Hepatocyte (in vitro differentiated cells): ENCODE data around the gene HDHD3. TPM values are rescaled to one million over a fixed set of nuclear protein-coding genes. Genes with fewer than 3 reads are reported as not detected.

Experiments
- DNase-seq: peaks from one replicate; pipeline ENCODE4 v3.0.0-alpha.2; 2016; ENCODE audit warnings: low spot score
- H2AFZ ChIP-seq: fragments of 200-600 bp; sonication (generic); 2 replicates; pipeline ENCODE4 v1.6.0; 2016; ENCODE audit warnings: antibody characterized with exemption, mild to moderate bottlenecking
- H3K27ac ChIP-seq: fragments of 200-600 bp; sonication (generic); 2 replicates; pipeline ENCODE4 v1.5.1; 2016; ENCODE audit warnings: mild to moderate bottlenecking
- H3K27me3 ChIP-seq: fragments of 200-600 bp; sonication (generic); 2 replicates; pipeline ENCODE4 v1.6.1; 2016
- H3K36me3 ChIP-seq: fragments of 200-600 bp; sonication (generic); replicated peaks from 2 replicates; pipeline ENCODE4 v1.5.1; 2016; ENCODE audit warnings: low read depth; ENCODE audit not compliant: insufficient read depth
- H3K4me1 ChIP-seq: fragments of 200-600 bp; sonication (generic); 2 replicates; pipeline ENCODE4 v1.5.1; 2016; ENCODE audit warnings: mild to moderate bottlenecking, moderate library complexity; ENCODE audit not compliant: insufficient read depth
- H3K4me2 ChIP-seq: fragments of 200-600 bp; sonication (generic); 2 replicates; pipeline ENCODE4 v1.6.0; 2016
- H3K4me3 ChIP-seq: fragments of 200-600 bp; sonication (generic); 2 replicates; pipeline ENCODE4 v1.5.1; 2016; ENCODE audit warnings: mild to moderate bottlenecking
- H3K79me2 ChIP-seq: fragments of 200-600 bp; sonication (generic); 2 replicates; pipeline ENCODE4 v1.6.0; 2017; ENCODE audit warnings: mild to moderate bottlenecking
- H3K9me2 ChIP-seq: fragments of 200-600 bp; sonication (generic); replicated peaks from 2 replicates; pipeline ENCODE4 v1.6.0; 2017; ENCODE audit warnings: mild to moderate bottlenecking; ENCODE audit not compliant: insufficient read depth
- H3K9me3 ChIP-seq: fragments of 200-600 bp; sonication (generic); 2 replicates; pipeline ENCODE4 v1.5.1; 2016; ENCODE audit warnings: low read depth, mild to moderate bottlenecking
- H4K20me1 ChIP-seq: fragments of 200-600 bp; sonication (generic); 2 replicates; pipeline ENCODE4 v1.6.0; 2016; ENCODE audit warnings: mild to moderate bottlenecking; ENCODE audit not compliant: insufficient read depth, poor library complexity, severe bottlenecking
- EZH2 ChIP-seq: fragments of 200-600 bp; sonication (generic); IDR thresholded peaks from 2 replicates; pipeline ENCODE4 v1.6.1; 2016; ENCODE audit warnings: antibody characterized with exemption, mild to moderate bottlenecking, borderline replicate concordance
- EZH2phosphoT487 ChIP-seq: fragments of 200-600 bp; sonication (generic); IDR thresholded peaks from one replicate; pipeline ENCODE4 v1.6.1; 2018; ENCODE audit warnings: antibody characterized with exemption, mild to moderate bottlenecking, low read depth, moderate library complexity; ENCODE audit not compliant: unreplicated experiment, severe bottlenecking
- WGBS: methylation state at CpG from one replicate; pipeline ENCODE4 v1.1.6; 2016; ENCODE audit warnings: low lambda C conversion rate; ENCODE audit errors: missing lambda C conversion rate; 5-methylcytosine and 5-hydroxymethylcytosine counted together
- polyA plus RNA-seq: library from polyadenylated mRNA; unstranded; fragments of >200 nt; fragmentation: Nextera tagmentation; extraction: Ambion mirVana; gene quantifications from 2 replicates; pipeline ENCODE4 v1.2.1, GENCODE V29; 2016
- total RNA-seq: library from RNA; depleted of rRNA; stranded (reverse); fragments of >200 nt; gene quantifications from 2 replicates; pipeline ENCODE4 v1.2.3, GENCODE V29; 2014
- TF ChIP-seq, protein P1 (sequence below): fragments of 200-600 bp; sonication (generic); IDR thresholded peaks from 2 replicates; pipeline ENCODE4 v1.5.1; 2016; ENCODE audit warnings: antibody characterized with exemption, mild to moderate bottlenecking; ENCODE audit not compliant: poor library complexity

Gene HDHD3
- total and polyA plus RNA-seq, 2 experiments from 2014 or later = 96.8 to 110 TPM

DNA sequence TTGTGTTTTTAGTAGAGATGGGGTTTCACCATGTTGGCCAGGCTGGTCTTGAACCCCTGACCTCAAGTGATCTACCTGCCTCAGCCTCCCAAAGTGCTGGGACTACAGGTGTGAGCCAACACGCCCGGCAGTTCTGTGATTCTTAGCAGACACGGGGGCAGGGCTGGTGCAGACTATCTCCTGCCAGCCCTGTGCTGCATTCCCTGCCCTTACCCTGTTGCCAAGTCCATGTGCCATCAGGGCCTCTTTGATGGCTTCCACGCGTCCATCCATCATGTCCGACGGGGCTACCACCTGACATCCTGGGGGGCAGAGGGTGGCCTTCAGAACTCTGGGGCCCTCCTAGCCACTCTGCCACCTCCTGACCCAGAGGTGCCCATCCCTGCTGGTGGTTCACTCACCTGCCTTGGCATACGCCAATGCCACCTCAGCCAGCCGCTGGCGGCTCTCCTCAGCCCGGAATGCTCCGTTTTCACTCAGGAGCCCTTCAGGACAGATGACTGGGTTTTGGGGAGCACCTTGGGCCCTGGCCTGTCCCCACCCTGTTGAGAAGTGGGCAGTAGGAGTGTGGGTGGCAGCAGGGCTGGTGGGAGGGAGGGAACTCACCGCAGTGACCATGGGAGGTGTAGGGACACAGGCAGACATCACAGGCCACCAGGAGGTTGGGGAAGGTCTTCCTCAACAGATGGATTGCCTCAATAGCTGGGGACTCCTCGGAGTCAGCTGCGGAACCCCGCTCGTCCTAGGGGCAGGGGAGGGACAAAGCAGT lies 13.6 kb upstream of the HDHD3 start:
- H3K9me3 ChIP-seq = no peaks in the 10 kb centered on the region
- peaks cover 10% of the 10 kb centered on the region for H3K79me2 ChIP-seq
- no peak overlapping the region for H3K4me3 ChIP-seq
- H3K27me3 ChIP-seq = no peaks in the 10 kb centered on the region
- H2AFZ ChIP-seq = no peak overlapping the region
- H4K20me1 ChIP-seq = no peaks in the 10 kb centered on the region
- DNase-seq = no peak
- no peak overlapping the region for H3K27ac ChIP-seq
- H3K36me3 ChIP-seq = no peaks in the 10 kb centered on the region
- no peak overlapping the region for H3K4me2 ChIP-seq
- H3K9me2 ChIP-seq = no peaks in the 10 kb centered on the region
- H3K4me1 ChIP-seq = peaks cover 25% of the 10 kb centered on the region
- 99% methylated on average over 17 of the region's 17 CpGs for WGBS
- TF ChIP-seq EZH2 = no peak
- TF ChIP-seq, protein P1, sequence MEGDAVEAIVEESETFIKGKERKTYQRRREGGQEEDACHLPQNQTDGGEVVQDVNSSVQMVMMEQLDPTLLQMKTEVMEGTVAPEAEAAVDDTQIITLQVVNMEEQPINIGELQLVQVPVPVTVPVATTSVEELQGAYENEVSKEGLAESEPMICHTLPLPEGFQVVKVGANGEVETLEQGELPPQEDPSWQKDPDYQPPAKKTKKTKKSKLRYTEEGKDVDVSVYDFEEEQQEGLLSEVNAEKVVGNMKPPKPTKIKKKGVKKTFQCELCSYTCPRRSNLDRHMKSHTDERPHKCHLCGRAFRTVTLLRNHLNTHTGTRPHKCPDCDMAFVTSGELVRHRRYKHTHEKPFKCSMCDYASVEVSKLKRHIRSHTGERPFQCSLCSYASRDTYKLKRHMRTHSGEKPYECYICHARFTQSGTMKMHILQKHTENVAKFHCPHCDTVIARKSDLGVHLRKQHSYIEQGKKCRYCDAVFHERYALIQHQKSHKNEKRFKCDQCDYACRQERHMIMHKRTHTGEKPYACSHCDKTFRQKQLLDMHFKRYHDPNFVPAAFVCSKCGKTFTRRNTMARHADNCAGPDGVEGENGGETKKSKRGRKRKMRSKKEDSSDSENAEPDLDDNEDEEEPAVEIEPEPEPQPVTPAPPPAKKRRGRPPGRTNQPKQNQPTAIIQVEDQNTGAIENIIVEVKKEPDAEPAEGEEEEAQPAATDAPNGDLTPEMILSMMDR = no peak
- no peak for TF ChIP-seq EZH2phosphoT487

DNA sequence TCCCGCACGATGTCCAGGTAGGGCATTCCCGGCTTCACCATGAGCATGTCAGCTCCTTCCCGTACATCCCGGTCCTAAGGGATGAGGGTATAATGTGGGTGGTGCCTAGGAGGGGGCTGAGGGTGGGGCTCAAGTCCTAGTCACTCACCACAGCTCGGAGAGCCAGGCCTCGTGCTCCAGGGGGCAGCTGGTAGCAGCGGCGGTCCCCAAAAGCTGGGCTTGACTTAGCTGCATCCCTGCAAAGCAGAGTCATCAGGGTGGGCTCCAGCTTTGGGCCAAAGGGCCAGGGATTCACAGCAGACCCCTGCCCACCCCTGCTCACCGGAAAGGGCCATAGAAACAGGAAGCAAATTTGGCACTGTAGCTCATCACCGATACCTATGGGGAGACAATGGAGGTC lies 12.7 kb upstream of the HDHD3 start:
- no peaks in the 10 kb centered on the region for H3K36me3 ChIP-seq
- H4K20me1 ChIP-seq = no peaks in the 10 kb centered on the region
- no peak overlapping the region for H3K27ac ChIP-seq
- H3K4me1 ChIP-seq = peaks cover 25% of the 10 kb centered on the region
- H3K4me2 ChIP-seq = no peak overlapping the region
- no peaks in the 10 kb centered on the region for H3K9me2 ChIP-seq
- 93% methylated on average over 11 of the region's 11 CpGs for WGBS
- peaks cover under 1% of the 10 kb centered on the region for H3K79me2 ChIP-seq
- no peak overlapping the region for H2AFZ ChIP-seq
- H3K27me3 ChIP-seq = no peaks in the 10 kb centered on the region
- no peak for DNase-seq
- TF ChIP-seq EZH2phosphoT487 (no peak), EZH2 (no peak)
- TF ChIP-seq, protein P1 = no peak
- no peak overlapping the region for H3K4me3 ChIP-seq
- H3K9me3 ChIP-seq = no peaks in the 10 kb centered on the region

- H3K4me1 ChIP-seq = peaks cover 25% of the 10 kb centered on the region
- WGBS = 79% methylated on average over 13 of the region's 13 CpGs
- no peaks in the 10 kb centered on the region for H3K79me2 ChIP-seq
- no peak overlapping the region for H3K4me3 ChIP-seq
- H3K36me3 ChIP-seq = no peaks in the 10 kb centered on the region
- no peaks in the 10 kb centered on the region for H4K20me1 ChIP-seq
- no peak for DNase-seq
- no peaks in the 10 kb centered on the region for H3K27me3 ChIP-seq
- no peaks in the 10 kb centered on the region for H3K9me3 ChIP-seq
- no peaks in the 10 kb centered on the region for H3K9me2 ChIP-seq
- TF ChIP-seq EZH2 (no peak), EZH2phosphoT487 (no peak)
- TF ChIP-seq, protein P1 = no peak
- peak overlapping the region; percentile 83 for H3K27ac ChIP-seq
- no peak overlapping the region for H3K4me2 ChIP-seq
- H2AFZ ChIP-seq = no peak overlapping the region
Observed at GRCh38 chr9:113388833-113389232, 12.0 kb upstream of the HDHD3 start.
